PC-9 (cell line): Measurements from ENCODE around the gene SNX20. TPM values are rescaled to one million over a fixed set of nuclear protein-coding genes. Genes with fewer than 3 reads are reported as not detected.

Source experiments
- BruUV-seq: library from RNA; stranded (reverse); fragments of 400-500 nt; replicated peaks from 2 replicates; lab custom pipeline; 2021; lab: Mats Ljungman, UMichigan
- CTCF ChIA-PET: fragments of 300-600 bp; sonication (Branson Sonifier 250); formaldehyde crosslinking; loops from one replicate; lab custom pipeline; 2022; ENCODE audit warnings: antibody characterized with exemption; lab: Charles Lee
- POLR2A ChIA-PET: fragments of 300-600 bp; sonication (Branson Sonifier 250); formaldehyde crosslinking; loops from one replicate; lab custom pipeline; 2022; ENCODE audit warnings: antibody characterized with exemption; ENCODE audit not compliant: unreplicated experiment; lab: Charles Lee
- DNase-seq, 2 experiments: peaks; one replicate each; pipeline versions ENCODE4 v3.0.0 to v3.0.0-alpha.2; 2015 to 2022; ENCODE audit warnings: mixed read lengths in 1 of 2
- H2AFZ ChIP-seq: fragments of 200-600 bp; sonication (generic); 2 replicates; pipeline ENCODE4 v1.8.1; 2017; ENCODE audit warnings: antibody characterized with exemption
- H3F3A ChIP-seq: fragments of 200-600 bp; sonication (generic); 2 replicates; pipeline ENCODE4 v1.8.1; 2017; ENCODE audit warnings: antibody characterized with exemption, mild to moderate bottlenecking, low read depth; ENCODE audit not compliant: insufficient read depth
- H3K27ac ChIP-seq: fragments of 200-600 bp; sonication (generic); 2 replicates; pipeline ENCODE4 v1.6.1; 2016; ENCODE audit warnings: mixed run types
- H3K27me3 ChIP-seq: fragments of 200-600 bp; sonication (generic); 2 replicates; pipeline ENCODE4 v1.6.1; 2016; ENCODE audit warnings: low read depth, mixed run types; ENCODE audit not compliant: insufficient read depth
- H3K36me3 ChIP-seq: fragments of 200-600 bp; sonication (generic); 2 replicates; pipeline ENCODE4 v1.6.1; 2016; ENCODE audit warnings: low read depth, mixed run types
- H3K4me1 ChIP-seq: fragments of 200-600 bp; sonication (generic); replicated peaks from 2 replicates; pipeline ENCODE4 v1.6.1; 2016; ENCODE audit warnings: mixed run types; ENCODE audit not compliant: insufficient read depth
- H3K4me2 ChIP-seq: fragments of 200-600 bp; sonication (generic); 2 replicates; pipeline ENCODE4 v1.6.1; 2017; ENCODE audit warnings: mixed run types
- H3K4me3 ChIP-seq: fragments of 200-600 bp; sonication (generic); 2 replicates; pipeline ENCODE4 v1.6.1; 2016; ENCODE audit warnings: mixed run types
- H3K79me2 ChIP-seq: fragments of 200-600 bp; sonication (generic); 2 replicates; pipeline ENCODE4 v1.6.1; 2017; ENCODE audit warnings: low read depth, mixed run types
- H3K9me2 ChIP-seq: fragments of 200-600 bp; sonication (generic); 2 replicates; pipeline ENCODE4 v1.8.1; 2017; ENCODE audit warnings: mild to moderate bottlenecking; ENCODE audit not compliant: insufficient read depth
- H3K9me3 ChIP-seq: fragments of 200-600 bp; sonication (generic); 2 replicates; pipeline ENCODE4 v1.8.1; 2016; ENCODE audit warnings: low read depth; ENCODE audit not compliant: insufficient read depth
- H4K20me1 ChIP-seq: fragments of 200-600 bp; sonication (generic); 2 replicates; pipeline ENCODE4 v1.8.1; 2017; ENCODE audit not compliant: insufficient read depth
- EZH2 ChIP-seq: fragments of 200-600 bp; sonication (generic); IDR thresholded peaks from 2 replicates; pipeline ENCODE4 v1.8.0; 2017; ENCODE audit warnings: antibody characterized with exemption, low read depth
- intact Hi-C: fragments of 100-400 bp; cut with micrococcal nuclease; formaldehyde crosslinking; loops from one replicate; pipeline ENCODE4 v1.10.0; 2022; ENCODE audit not compliant: unreplicated experiment
- total RNA-seq: library from RNA; stranded (reverse); gene quantifications from 2 replicates; pipeline ENCODE4 v1.2.3, GENCODE V29; 2021
- TF ChIP-seq, protein P1 (sequence below): fragments of 200-600 bp; sonication (generic); conservative IDR thresholded peaks from 2 replicates; pipeline ENCODE4 v1.6.1; 2017; ENCODE audit warnings: mixed run types, antibody characterized with exemption, mild to moderate bottlenecking, moderate library complexity

SNX20 gene
- total RNA-seq, 1 experiment from 2014 or later = not detected

DNA sequence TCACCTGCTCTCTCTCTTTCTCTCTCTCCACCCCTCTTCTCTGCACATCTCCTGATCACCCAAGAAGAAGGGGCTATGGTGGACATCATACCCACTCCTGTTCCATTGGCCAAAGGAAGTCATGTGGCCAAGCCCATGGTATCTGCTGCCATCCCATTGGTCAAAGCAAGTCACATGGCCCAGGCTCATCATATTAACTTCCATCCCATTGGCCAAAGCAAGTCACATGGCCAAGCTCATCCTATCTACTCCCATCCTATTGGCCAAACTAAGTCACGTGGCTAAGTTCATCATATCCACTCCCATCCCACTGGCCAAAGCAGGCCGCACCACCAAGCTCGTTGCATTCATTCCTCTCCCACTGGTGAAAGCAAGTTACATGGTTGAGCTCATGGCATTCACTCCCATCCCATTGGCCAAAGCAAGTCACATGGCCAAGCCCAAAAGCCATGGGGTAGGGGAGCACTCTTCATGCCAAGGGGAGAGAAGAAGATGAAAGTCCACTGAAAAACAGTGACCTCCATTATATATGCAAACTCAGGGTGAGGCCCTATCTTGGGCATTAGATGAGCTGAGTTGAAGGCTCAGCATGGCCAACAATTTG, 29.2 kb downstream of the SNX20 start:
- BruUV-seq = no TSS peak
- H2AFZ ChIP-seq = no peak overlapping the region
- no peak for DNase-seq
- no peaks in the 10 kb centered on the region for H3K9me3 ChIP-seq
- CTCF ChIA-PET = no interaction called here
- no peaks in the 10 kb centered on the region for H3K4me1 ChIP-seq
- H3K79me2 ChIP-seq = no peaks in the 10 kb centered on the region
- no peak overlapping the region for H3K4me3 ChIP-seq
- H3F3A ChIP-seq = no peaks in the 10 kb centered on the region
- intact Hi-C loops = no loop called here
- H3K27ac ChIP-seq = no peak overlapping the region
- POLR2A ChIA-PET = no interaction called here
- TF ChIP-seq EZH2 = no peak
- TF ChIP-seq, protein P1, sequence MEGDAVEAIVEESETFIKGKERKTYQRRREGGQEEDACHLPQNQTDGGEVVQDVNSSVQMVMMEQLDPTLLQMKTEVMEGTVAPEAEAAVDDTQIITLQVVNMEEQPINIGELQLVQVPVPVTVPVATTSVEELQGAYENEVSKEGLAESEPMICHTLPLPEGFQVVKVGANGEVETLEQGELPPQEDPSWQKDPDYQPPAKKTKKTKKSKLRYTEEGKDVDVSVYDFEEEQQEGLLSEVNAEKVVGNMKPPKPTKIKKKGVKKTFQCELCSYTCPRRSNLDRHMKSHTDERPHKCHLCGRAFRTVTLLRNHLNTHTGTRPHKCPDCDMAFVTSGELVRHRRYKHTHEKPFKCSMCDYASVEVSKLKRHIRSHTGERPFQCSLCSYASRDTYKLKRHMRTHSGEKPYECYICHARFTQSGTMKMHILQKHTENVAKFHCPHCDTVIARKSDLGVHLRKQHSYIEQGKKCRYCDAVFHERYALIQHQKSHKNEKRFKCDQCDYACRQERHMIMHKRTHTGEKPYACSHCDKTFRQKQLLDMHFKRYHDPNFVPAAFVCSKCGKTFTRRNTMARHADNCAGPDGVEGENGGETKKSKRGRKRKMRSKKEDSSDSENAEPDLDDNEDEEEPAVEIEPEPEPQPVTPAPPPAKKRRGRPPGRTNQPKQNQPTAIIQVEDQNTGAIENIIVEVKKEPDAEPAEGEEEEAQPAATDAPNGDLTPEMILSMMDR = no peak
- H3K4me2 ChIP-seq = no peak overlapping the region
- H3K9me2 ChIP-seq = no peaks in the 10 kb centered on the region
- H3K27me3 ChIP-seq = peaks cover 4% of the 10 kb centered on the region; the same call in 1 of the 2 replicates
- H4K20me1 ChIP-seq = no peaks in the 10 kb centered on the region
- H3K36me3 ChIP-seq = no peaks in the 10 kb centered on the region

DNA sequence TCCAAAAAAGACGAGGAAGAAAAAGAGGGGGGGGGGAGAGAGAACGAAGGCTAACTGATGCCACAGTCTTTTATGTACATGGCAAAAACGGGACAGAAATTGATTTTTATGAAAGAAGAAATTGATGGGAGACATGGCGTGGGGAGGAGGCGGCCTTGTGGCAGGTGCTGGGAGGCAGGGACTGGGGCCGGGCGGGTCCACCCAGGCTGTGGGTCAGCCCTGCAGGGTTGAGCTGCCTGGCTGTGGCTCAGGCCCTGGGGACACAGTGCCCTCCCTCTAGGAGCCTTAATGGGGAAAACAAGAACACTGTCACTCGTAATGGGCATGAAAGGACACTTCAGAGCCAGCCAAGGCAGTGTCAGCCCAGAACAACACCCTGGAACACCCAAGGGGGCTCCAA, 34.8 kb downstream of the SNX20 start:
- intact Hi-C loops = no loop called here
- ChIA-PET POLR2A (no interaction called here), CTCF (no interaction called here)
- H4K20me1 ChIP-seq = no peaks in the 10 kb centered on the region
- no peak overlapping the region for H2AFZ ChIP-seq
- BruUV-seq = no TSS peak
- TF ChIP-seq, protein P1 = no peak
- no peak overlapping the region for H3K27ac ChIP-seq
- no peak for DNase-seq
- no peaks in the 10 kb centered on the region for H3K79me2 ChIP-seq
- H3K9me2 ChIP-seq = no peaks in the 10 kb centered on the region
- H3K36me3 ChIP-seq = no peaks in the 10 kb centered on the region
- H3K4me3 ChIP-seq = no peak overlapping the region
- peaks cover 7% of the 10 kb centered on the region for H3K27me3 ChIP-seq
- H3F3A ChIP-seq = no peaks in the 10 kb centered on the region
- H3K4me1 ChIP-seq = no peaks in the 10 kb centered on the region
- no peak overlapping the region for H3K4me2 ChIP-seq
- no peaks in the 10 kb centered on the region for H3K9me3 ChIP-seq

DNA sequence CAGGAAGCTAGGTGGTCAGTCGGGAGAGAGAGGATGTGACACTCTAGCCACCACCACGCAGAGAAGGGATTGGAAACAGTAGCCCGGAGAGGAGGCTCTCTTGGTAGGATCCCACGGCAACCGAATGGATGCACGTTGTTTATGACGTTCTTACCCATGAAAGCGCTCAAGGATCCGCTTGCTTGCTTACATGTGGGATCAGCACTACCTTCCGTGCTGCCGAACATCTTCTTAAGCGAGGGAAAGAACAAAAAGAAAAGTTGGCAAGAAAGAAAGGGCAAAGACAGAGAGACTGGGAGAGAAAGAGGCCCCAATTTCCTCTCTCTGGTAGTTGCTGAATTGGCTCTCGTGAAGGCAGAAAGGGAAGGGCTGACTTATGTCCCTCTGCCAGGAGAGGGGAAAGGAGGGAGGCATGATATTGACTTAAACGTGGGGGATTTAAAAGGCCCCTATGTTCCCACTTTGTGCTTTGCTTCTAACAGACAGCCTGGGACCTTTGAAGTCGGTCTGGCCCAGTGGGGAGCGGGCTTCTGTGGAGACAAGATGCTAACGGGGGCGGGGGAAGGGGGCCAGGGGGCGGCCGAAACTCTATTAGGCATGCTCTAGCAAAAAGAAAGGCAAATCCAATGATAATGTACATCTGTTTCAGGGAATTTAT, 35.4 kb downstream of the SNX20 start:
- no peak overlapping the region for H3K27ac ChIP-seq
- no peak overlapping the region for H2AFZ ChIP-seq
- no peaks in the 10 kb centered on the region for H3K4me1 ChIP-seq
- intact Hi-C loops = loop anchor here (2.0 kb wide), 1 partner anchor 271 kb away; no protein-coding TSS in a partner anchor
- DNase-seq = no peak
- no peak overlapping the region for H3K4me2 ChIP-seq
- POLR2A ChIA-PET = no interaction called here
- no peaks in the 10 kb centered on the region for H3K9me3 ChIP-seq
- TF ChIP-seq, protein P1 = no peak
- no peak for TF ChIP-seq EZH2
- H3K9me2 ChIP-seq = no peaks in the 10 kb centered on the region
- no peaks in the 10 kb centered on the region for H3K36me3 ChIP-seq
- H3K27me3 ChIP-seq = peaks cover 7% of the 10 kb centered on the region
- no peaks in the 10 kb centered on the region for H4K20me1 ChIP-seq
- CTCF ChIA-PET = no interaction called here
- H3K79me2 ChIP-seq = no peaks in the 10 kb centered on the region
- H3F3A ChIP-seq = no peaks in the 10 kb centered on the region
- no peak overlapping the region for H3K4me3 ChIP-seq
- BruUV-seq = no TSS peak
